Embryonic facial prominence (tissue), 1 donor: Measurements from ENCODE around the gene SMCHD1.
"Not testable (repeated sequence)": the region's sequence is repeated elsewhere in the genome, so short reads cannot be mapped to it uniquely, and the experiment has no call there.

Experiments used
- DNase-seq: peaks from one replicate; pipeline ENCODE4 v3.0.0-alpha.2; 2016; ENCODE audit errors: extremely low spot score

The SMCHD1 gene

DNA sequence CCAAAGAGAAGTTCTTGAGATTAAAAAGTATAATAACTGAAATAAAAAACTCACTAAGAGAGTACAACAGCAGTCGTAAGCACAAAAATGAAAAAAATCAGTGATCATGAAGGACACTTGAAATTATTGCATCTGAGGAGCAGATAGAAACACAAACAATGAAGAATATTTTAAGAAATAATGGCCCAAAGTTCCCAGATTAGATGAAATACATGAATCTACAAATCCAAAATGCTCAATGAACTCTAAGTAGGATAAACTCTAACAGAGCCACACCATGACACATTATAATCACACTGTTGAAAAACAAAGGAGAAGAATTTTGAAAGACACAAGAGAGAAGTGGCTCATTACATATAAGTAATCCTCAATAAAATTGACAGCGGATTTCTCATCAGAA lies 159.4 kb downstream of the SMCHD1 start:
- DNase-seq, result no peak

DNA sequence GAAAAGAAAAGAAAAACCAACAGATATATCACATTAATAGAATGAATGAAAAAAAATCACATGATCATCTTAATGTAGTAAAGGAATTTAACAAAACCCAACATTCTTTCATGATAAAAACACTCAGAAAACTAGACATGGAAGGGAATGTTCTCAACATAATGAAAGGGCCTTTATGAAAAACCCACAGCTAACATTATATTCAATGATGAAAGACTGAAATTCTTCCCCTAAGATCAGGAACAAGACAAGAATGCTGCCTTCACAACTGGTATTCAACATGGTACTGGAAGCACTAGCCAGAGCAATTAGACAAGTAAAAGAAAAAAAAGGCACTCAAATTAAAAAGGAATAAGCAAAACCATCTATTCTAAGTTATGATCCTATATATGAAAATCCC lies 162.8 kb downstream of the SMCHD1 start:
- DNase-seq, result no peak

DNA sequence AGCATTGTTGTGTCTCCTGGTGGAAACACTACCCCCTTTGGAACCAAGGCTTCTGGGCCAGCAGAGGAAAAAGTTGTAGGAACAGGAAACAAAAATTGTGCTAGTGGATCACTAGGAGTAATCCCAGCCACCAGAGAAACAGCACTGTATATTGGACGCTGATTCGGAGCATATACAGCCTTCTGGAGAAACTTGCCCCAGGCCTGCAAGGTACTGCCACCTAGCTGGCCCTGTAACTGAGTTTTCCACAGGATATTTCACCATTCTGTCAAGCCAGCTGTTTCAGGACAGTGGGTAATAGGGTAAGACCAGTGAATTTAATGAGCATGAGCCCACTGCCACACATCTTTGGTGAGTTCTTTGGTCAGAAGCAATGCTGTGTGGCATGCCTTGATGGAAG lies 166.2 kb downstream of the SMCHD1 start:
- no peak for DNase-seq

DNA sequence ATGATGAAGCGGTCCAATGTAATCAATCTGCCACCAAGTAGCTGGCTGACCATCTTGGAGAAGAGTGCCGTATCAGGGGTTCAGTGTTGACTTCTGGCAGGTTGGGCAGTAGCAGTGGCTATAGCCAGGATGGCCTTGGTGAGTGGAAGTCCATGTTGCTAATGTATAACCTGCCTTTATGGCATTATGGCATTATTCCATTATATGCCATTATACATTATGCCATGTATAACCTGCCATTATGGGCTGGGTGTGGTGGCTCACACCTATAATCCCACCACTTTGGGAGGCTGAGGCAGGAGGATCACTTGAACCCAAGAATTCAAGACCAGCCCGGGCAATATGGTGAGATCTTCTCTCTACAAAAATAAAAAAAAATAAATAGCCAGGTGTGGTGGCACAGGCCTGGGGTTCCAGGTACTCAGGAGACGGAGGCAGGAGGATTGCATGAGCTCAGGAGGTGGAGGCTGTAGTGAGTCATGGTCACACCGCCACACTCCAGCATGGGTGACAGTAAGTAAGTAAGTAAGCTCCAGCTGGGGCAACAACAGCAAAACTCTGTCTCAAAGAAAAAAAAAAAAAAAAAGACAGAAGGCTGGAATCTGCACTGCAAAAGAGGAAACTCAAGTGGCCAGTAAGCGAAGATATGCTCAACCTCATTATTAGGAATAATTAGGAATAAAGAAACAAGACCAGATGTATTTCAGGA lies 166.8 kb downstream of the SMCHD1 start:
- DNase-seq, result no peak

DNA sequence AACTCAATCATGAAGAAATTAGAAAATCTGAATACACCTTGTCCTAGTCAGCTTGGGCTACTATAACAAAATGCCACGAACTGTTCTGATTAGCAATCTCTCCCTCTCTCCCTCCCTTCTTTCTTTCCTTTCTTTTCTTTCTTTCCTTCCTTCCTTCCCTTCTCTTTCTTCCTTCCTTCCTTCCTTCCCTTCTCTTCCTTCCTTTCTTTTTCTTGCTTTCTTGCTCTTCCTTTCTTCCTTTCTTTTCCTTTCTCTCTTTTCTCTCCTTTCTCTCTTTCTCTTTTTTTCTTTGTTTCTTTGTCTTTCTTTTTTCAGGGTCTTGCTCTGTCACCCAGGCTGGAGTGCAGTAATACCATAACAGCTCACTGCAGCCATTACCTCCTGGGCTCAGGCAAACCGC lies 167.7 kb downstream of the SMCHD1 start:
- no peak for DNase-seq

DNA sequence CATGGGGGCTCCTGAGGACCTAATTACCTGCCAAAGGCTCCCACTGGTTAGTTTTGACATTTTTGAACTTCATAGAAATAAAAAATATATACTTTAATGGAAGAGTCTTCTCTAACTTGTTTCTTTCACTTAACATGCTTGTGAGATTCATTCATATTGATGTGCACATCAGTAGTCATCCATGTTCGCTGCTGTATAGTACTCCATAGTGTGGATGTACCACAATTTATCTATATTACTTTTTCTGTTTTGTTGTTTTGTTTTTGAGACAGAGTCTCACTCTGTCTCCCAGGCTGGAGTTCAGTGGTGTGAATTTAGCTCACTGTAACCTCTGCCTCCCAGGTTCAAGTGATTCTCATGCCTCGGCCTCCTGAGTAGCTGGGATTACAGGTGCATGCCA lies 168.4 kb downstream of the SMCHD1 start:
- DNase-seq, result no peak

DNA sequence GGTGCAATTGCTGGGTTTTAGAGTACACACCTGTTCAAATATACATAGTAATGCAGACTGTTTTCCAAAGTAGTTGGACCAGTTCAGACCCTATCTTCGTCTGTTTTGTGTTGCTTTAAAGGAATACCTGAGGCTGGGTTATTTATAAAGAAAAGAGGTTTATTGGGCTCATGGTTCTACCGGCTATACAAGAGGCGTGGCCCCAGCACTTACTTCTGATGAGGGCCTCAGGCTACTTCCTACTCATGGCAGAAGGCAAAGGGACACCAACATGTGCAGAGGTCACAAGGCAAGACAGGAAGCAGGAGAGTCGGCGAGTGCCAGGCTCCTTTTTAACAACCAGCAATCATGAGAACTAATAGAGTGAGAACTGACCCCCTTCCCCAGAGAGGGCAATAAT lies 169.3 kb downstream of the SMCHD1 start:
- DNase-seq, result no peak

DNA sequence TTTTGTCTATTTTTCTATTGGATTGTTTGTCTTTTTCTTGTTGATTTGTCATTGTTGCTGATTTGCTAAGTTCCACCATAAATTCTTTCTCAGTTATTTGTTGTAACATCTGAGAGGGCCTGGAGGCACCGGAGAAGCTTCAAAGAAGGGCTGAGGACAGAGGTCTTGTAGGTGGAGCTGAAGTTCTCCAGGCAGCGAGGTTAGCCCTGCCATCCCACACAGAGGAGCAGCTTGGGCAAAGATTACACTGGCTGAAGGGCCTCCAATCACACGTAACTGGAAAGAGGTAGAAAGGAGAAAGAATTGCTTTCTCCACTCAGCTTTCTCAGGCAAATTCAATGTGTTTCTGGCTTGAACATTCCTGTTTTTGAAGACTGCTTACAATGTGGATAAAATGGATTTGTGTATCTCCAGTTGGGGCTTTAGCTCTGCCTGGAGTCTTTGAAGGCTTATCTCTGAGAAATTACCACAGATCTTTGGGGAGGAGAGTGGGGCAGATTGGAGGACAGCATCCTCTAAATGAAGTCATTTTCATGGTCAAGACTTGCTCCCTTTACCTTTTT lies 170.2 kb downstream of the SMCHD1 start:
- DNase-seq, result no peak

DNA sequence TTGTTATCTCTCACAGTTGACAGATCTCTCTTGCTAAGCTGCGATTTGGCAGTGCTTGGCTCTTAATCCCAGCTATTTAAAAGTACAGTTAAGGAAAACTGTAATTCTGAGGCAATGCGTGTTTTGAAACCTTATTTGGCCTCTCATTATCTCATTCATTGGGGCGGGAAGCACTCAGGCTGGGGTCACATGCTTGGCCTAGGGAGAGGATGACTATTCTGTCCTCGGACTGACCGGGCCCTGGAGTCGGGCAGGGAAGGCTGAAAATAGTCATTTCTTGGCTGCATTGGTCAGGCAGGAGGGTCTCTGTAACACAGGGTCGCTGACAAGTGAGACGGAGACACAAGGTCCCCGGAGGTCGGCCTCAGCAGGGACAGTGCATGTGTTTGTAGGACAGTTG lies 171.1 kb downstream of the SMCHD1 start:
- DNase-seq, result no peak

DNA sequence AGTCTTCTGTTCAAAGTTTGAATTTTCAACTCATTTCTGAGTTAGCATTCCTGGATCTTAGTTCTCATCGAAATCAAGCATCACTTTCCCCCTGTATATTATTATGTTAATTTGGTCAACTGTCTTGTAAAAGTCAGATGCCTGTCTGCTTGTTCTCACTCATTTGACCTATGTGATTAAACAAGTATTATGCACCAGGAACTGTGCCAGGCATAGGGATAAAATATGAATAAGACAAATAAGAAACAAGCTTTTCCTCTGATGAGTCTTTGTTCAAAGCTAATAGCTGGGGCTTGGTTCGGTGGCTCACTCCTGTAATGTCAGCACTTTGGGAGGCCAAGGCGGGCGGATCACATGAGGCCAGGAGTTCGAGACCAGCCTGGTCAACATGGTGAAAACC lies 171.5 kb downstream of the SMCHD1 start:
- DNase-seq, result no peak

DNA sequence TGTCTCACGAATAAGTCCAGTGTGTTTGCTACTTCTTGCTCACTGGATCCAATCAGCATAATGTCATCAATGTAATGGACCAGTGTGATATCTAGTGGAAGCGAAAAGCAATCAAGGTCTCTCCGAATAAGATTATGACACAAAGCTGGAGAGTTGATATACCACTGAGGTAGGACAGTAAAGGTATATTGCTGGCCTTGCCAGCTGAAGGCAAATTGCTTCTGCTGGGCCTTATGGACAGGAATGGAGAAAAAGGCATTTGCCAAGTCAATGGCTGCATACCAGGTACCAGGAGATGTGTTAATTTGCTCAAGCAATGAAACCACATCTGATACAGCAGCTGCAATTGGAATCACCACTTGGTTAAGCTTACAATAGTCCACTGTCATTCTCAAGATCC lies 180.6 kb downstream of the SMCHD1 start:
- DNase-seq, result not testable (repeated sequence)

DNA sequence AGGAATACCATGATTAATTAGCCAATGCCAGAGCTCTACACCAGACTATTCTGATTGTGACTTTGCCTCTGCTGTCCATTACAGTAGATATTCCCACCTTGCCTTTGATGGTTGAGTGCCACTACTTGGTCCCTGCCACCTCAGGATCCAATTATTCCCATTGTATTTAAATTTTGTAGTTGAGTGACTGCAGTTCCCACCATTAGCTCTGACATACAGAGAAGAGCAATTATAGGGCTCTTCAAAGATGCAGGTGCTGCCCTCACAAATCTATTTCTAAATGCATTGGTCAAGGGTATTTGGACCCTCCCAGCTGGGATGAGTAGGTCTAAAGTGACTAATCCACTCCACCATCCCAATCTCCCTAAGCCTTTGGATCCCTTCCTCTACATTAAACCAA lies 181.8 kb downstream of the SMCHD1 start:
- not testable (repeated sequence) for DNase-seq

DNA sequence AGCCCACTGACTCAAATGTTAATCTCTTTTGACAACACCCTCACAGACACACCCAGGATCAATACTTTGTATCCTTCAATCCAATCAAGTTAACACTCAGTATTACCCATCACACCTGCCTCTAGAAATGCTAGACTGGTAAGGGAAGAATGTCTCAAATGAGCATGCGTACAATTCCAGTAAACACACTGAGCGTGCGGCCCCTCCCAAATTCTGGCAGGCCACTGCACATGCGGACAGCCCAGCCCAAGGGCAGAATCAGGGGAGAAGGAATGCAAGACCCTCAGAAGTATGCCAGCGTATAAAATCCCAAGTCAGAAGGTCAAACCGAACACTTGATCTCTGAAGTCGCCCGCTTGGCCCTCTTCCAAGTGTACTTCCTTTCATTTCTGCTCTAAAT lies 183.7 kb downstream of the SMCHD1 start:
- DNase-seq, result no peak

DNA sequence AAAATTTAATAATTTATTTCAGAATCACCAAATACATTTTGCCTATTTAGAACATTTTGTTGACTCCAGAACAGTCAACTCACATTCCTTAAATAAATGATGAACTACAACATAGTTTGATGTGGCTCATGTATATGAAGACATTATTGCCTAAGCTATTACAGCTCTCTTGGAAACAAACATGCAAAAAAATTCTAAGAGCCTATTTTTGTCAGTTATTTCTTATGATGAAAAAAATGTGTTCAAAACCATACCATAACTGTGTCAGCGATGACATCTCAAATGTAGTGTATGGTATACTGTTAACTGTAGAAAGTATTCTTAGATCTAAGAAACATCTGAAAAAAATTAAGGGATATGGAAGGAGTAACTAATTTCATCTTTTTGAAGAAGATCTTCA lies 185.0 kb downstream of the SMCHD1 start:
- DNase-seq, result no peak

DNA sequence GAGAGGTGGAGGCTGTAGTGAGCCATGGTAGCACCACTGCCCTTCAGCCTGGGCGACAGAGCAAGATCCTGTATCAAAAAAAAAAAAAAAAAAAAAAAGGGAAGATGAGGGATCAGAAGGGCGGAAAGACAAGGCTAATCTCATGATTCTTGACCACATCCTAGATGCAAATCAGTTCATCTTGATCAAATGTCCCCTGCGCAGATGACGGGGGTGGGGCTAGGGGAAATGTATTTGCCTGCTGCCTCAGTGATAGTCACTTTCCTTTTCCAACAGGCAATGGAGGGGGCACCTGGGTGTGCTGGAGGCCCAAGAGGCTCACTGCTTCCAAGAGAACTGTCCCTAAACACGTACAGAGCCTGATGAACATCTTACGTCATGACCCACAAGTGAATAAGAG lies 187.6 kb downstream of the SMCHD1 start:
- DNase-seq, result no peak

DNA sequence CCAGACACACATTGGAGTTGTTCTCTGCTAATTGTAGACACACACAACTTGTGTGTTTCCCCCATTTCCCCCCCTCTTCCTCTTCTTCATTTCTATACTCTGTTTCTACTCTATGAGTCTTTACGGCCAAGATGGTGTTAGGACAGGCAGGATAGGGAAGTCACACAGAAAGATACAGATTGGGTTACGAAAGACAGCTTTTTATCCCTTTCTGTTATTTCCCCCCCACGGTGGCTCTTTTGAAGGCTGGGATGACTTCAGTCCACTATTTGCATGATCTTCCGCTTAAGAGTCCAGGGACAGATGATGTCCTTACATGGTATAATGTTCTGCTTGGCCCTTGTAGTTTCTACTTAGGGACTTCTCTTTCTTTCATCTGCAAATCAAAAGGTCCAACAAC lies 189.6 kb downstream of the SMCHD1 start:
- no peak for DNase-seq

DNA sequence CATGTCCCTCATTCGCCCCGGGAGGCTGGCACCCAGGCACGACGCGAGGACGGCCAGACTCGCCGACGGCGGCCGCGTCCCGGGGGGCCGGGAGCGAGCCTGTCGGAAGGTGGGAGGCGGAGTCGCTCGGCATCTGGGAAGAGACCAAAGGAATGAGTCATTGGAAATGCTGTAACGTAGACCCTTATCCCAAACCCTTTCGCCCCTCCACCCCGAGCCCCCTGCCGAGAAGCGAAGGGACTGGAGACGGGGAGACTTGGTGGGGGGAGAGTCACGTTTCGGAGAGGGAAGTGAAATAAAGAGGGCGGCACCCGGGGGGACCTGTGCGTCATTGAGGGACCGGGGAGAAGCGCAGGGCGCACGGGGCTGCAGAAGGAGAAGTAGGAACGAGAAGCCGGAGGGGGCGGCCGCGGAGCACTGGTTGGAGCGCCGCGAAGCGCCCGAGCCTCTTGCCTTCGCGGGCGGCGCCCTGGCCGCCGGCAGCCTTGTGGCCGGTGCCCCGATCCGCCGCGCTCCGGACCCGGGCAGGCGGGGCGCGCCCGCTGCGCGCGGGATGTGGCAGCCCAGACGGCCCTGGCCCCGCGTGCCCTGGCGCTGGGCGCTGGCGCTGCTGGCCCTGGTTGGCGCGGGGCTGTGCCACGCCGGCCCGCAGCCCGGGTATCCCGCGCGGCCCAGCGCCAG lies 191.2 kb downstream of the SMCHD1 start, which contains the start of gene EMILIN2:
Gene EMILIN2 (plus strand): TSS at position 371 of the 681 bp plus-strand sequence. CDS start 183 bp downstream, at position 554.
- peak; percentile 66 for DNase-seq

DNA sequence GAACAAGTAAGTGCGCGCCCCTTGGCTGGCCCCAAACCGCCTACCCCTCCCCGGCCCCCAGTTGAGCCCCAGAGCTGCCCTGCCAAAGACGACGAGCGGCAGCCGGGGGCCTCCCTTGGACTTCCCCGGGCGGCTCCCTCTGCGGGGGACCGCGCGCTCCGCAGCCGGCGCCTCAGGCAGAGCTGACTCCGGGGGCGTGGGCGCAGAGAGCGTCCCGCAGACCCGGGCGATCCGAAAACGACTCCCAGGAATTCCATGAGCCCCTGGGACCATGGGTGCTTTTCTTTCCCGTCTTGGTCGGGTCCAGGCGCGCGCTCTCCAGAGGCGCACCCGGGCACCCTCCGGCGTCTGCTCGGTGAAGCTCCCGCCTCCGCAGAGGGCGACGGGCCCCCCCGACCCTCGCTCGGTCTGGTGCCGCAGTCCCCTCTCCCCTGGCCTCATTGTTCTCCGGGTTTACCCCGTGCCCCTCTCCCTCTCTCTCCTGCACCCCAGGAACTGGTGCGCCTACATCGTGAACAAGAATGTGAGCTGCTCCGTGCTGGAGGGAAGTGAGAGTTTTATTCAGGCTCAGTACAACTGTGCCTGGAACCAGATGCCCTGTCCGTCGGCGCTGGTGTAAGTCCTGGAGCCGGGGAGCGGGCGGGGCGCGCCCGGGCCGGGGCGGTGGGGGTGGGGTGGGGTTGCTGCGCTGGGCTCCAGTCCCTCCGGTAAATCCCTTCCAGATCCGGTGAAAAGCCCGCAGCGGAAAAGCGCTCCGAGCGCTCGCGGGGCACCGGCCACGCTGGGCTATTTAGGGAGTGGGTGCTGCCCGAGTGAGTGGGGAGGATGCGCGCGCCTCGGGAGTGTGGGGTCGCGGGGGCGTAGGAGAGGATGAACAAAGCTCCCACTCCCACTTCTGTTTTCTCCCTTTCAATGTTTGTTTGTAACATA lies 192.1 kb downstream of the SMCHD1 start:
- DNase-seq, result no peak

DNA sequence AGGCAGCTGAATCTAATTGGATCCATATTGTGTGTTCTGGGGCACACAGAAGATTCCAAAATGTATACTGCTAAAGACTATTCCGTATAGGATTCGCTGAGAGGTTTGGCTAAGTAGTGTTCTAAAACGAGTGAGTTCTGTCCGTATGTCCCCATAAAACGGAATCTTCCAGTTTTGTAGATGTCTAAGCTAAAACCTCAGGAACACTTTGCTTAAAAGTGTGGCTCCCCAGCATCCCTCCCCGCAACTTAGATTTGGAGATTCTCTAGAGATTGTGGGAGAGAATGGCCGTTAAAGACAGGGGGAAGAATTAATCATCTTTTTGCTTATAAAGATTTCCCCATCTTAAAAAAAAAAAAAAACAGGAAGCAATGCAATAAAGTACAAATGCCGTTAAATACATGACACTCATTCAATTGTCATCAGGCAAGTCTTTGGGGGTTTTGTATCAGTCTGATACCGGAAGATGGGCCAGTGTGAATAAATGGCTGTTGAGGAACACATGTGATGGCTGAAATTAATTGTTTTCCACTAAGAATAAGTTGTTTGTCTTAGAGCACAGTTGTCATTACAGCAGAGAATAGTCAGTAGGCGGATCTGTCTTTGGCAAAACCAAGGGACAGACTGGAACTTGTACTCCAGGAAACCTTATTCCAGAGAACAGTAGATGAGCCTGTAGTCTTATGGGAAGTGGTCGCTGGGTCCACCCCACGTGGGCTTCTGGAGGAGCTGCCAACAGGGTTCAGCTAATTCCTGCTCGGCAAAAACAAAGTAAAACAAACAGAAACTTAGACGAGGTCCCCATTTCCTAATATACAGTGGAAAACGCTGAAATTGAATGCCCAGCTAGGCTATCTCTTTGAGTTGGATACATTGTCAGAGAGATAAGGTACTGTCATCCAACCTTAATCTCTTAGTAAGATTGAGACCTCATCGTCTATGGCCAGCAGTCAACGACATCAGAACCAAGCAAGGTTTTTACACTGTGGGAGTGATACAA lies 193.0 kb downstream of the SMCHD1 start:
- DNase-seq, result no peak

DNA sequence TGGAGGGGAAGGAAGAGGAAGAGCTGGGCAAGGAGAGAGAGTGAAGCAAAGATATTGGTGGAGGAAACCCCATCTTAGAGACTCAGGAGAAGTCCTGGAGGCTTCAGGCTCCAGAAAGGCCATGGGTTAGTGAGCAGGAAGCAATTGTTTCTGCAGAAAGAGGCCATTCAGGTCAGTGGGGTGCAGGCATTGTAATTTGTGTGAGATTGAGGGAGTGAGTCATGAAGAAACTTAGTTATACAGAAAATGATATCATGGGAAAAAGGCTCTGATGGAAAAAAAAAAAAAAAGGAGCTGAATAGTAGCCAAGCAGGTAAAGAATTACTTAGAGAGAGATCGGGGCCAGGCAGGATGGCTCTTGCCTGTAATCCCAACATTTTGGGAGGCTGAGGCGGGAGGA lies 195.3 kb downstream of the SMCHD1 start:
- DNase-seq, result no peak

DNA sequence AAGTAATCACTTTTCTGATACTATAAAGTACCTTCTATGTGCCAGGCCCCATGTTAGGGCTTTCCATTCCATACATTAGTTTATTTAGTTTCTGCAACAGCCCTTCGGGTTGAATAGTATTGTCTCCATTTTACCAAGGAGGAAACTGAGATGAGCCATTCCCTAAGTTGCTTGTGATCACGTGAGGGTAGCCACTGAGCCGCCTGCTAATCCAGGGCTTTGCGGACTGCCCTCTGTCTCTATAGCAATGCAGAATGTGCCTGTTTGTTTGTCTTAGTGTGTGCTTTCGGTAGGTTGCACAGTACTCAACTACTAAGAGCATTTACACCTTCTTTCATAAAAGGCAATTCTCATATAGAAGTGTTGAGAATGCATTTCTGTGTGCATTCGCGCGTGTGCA lies 196.2 kb downstream of the SMCHD1 start:
- no peak for DNase-seq
